Measurements from ENCODE around the gene SPI1. TPM values are rescaled to one million over a fixed set of nuclear protein-coding genes. Genes with fewer than 3 reads are reported as not detected.

The SPI1 gene
- total and polyA plus RNA-seq, 2 donors (not counting 3 experiments of a cell fraction or from before 2014, with no cell fraction given) = not detected

GRCh38 chr11:47398011-47398410 lies 19.7 kb upstream of the SPI1 start:
- ChIA-PET CTCF (interaction anchor here (1.5 to 8.2 kb wide), 2 partner anchors 23 to 24 kb away, joined by 12 to 74 read pairs; no protein-coding TSS in a partner anchor), POLR2A (no interaction called here)
- Histone ChIP-seq H2AFZ (ENCODE audit: low read depth, low read length) (no peak overlapping the region), H3K27ac (ENCODE audit: insufficient read depth, low read depth, low read length) (no peak overlapping the region), H3K9me3 (replicated peaks; ENCODE audit: control insufficient read depth, insufficient read depth, low read length) (no peaks in the 10 kb centered on the region), H3K79me2 (ENCODE audit: control insufficient read depth, insufficient read depth, low read length) (no peaks in the 10 kb centered on the region), H3K4me1 (ENCODE audit: control insufficient read depth, extremely low read depth, insufficient read depth, low read length) (peaks cover 30% of the 10 kb centered on the region), H3K9ac (replicated peaks; ENCODE audit: extremely low read depth, insufficient read depth, low read length) (no peak overlapping the region), H3K4me2 (ENCODE audit: insufficient read depth, low read length) (no peak overlapping the region), H3K9me1 (replicated peaks; ENCODE audit: control insufficient read depth, extremely low read depth, insufficient read depth, low read length) (no peaks in the 10 kb centered on the region), H3K27me3 (ENCODE audit: control insufficient read depth in 2 of 2, insufficient read depth in 2 of 2, low read length in 2 of 2) (no peaks in the 10 kb centered on the region), H3K36me3 (ENCODE audit: control insufficient read depth in 2 of 2, extremely low read depth in 1 of 2, insufficient read depth in 2 of 2, low read length in 2 of 2) (no peaks in the 10 kb centered on the region), H3K4me3 (replicated peaks in 1 of 3; ENCODE audit: insufficient read depth in 1 of 3, low read depth in 1 of 3, low read length in 3 of 3) (no peak overlapping the region), H4K20me1 (replicated peaks; ENCODE audit: control insufficient read depth, extremely low read depth, insufficient read depth, low read length) (no peaks in the 10 kb centered on the region)
- DNase-seq (ENCODE audit: low read depth, low spot score) (no peak), FAIRE-seq (no peak)
- dilution Hi-C loops (cut with MboI; ENCODE audit: extremely low pct_ligation_motif_present, low sequenced_read_pairs) = no loop called here
- TF ChIP-seq, protein P1, sequence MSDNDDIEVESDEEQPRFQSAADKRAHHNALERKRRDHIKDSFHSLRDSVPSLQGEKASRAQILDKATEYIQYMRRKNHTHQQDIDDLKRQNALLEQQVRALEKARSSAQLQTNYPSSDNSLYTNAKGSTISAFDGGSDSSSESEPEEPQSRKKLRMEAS (IDR thresholded peaks at IDR 0.05; ENCODE audit: insufficient read depth, insufficient read length) = no peak
- TF ChIP-seq POLR2A (IDR thresholded peaks at IDR 0.05; ENCODE audit: low read depth, low read length) = no peak
- no peak for TF ChIP-seq MYC (IDR thresholded peaks at IDR 0.05; ENCODE audit: low read depth, low read length)
- TF ChIP-seq GATA2 (IDR thresholded peaks at IDR 0.05; ENCODE audit: insufficient read depth, insufficient read length, low read depth, low read length) = no peak
- TF ChIP-seq CTCF (IDR thresholded peaks at IDR 0.05; ENCODE audit: extremely low read depth in 1 of 2, insufficient read depth in 1 of 2, low read depth in 1 of 2, low read length in 2 of 2) = no peak
- TF ChIP-seq POLR2AphosphoS5 (IDR thresholded peaks at IDR 0.05; ENCODE audit: insufficient read depth, low read depth, low read length) = no peak
- TF ChIP-seq EZH2 (IDR thresholded peaks at IDR 0.05; ENCODE audit: borderline replicate concordance, low read depth, low read length, severe bottlenecking) = no peak
- TF ChIP-seq JUN (IDR thresholded peaks at IDR 0.05; ENCODE audit: borderline replicate concordance, insufficient read depth, insufficient read length, low read depth) = no peak
- no peak for TF ChIP-seq FOS (IDR thresholded peaks at IDR 0.05; ENCODE audit: borderline replicate concordance, insufficient read depth, low read length)
- BruUV-seq (replicated peaks) = no TSS peak
- intact Hi-C loops (cut with micrococcal nuclease) = no loop called here
